SK-N-SH treated with all-trans-retinoic acid at 6 μM for 48 hours (cell line): Measurements from ENCODE around the gene ADAP2.

Experiments
- ARNTL ChIP-seq: fragments of 450-650 bp; formaldehyde crosslinking; IDR thresholded peaks from 2 replicates; pipeline ENCODE4 v1.5.0; 2020; ENCODE audit warnings: low read depth, mild to moderate bottlenecking, moderate library complexity, borderline replicate concordance
- CREB5 ChIP-seq: fragments of 250-450 bp; sonication (Bioruptor Pico); IDR thresholded peaks from 2 replicates; pipeline ENCODE4 v1.5.1; 2020; ENCODE audit warnings: low read depth, mild to moderate bottlenecking, moderate library complexity
- ESRRG ChIP-seq: fragments of 250-450 bp; sonication (Bioruptor Pico); IDR thresholded peaks from 2 replicates; pipeline ENCODE4 v1.6.1; 2021; ENCODE audit warnings: mild to moderate bottlenecking
- GLIS3 ChIP-seq: fragments of 250-450 bp; sonication (Bioruptor Pico); IDR thresholded peaks from 2 replicates; pipeline ENCODE4 v1.5.0; 2020; ENCODE audit warnings: mild to moderate bottlenecking, moderate library complexity
- PATZ1 ChIP-seq: fragments of 250-450 bp; sonication (Bioruptor Pico); IDR thresholded peaks from 2 replicates; pipeline ENCODE4 v1.8.0; 2020; ENCODE audit warnings: mild to moderate bottlenecking, moderate library complexity, borderline replicate concordance
- PPARA ChIP-seq: fragments of 250-450 bp; sonication (Bioruptor Pico); IDR thresholded peaks from 2 replicates; pipeline ENCODE4 v1.5.0; 2020; ENCODE audit warnings: mild to moderate bottlenecking, borderline replicate concordance
- SNAI2 ChIP-seq: fragments of 250-450 bp; sonication (Bioruptor Pico); IDR thresholded peaks from 2 replicates; pipeline ENCODE4 v1.5.0; 2020; ENCODE audit warnings: mild to moderate bottlenecking, moderate library complexity
- TCF4 ChIP-seq: fragments of 250-450 bp; sonication (Bioruptor Pico); IDR thresholded peaks from 2 replicates; pipeline ENCODE4 v1.8.0; 2021; ENCODE audit warnings: mild to moderate bottlenecking, moderate library complexity, borderline replicate concordance
- ZFP3 ChIP-seq: fragments of 250-450 bp; sonication (Bioruptor Pico); IDR thresholded peaks from 2 replicates; pipeline ENCODE4 v1.5.0; 2020; ENCODE audit warnings: mild to moderate bottlenecking, moderate library complexity
- ZFP30 ChIP-seq: fragments of 450-650 bp; formaldehyde crosslinking; IDR thresholded peaks from 2 replicates; pipeline ENCODE4 v1.5.0; 2022; ENCODE audit warnings: mild to moderate bottlenecking, moderate library complexity
- ZNF565 ChIP-seq: fragments of 450-650 bp; formaldehyde crosslinking; conservative IDR thresholded peaks from 2 replicates; pipeline ENCODE4 v1.5.0; 2020; ENCODE audit warnings: low read depth, mild to moderate bottlenecking, moderate library complexity
- ZNF70 ChIP-seq: fragments of 450-650 bp; formaldehyde crosslinking; IDR thresholded peaks from 2 replicates; pipeline ENCODE4 v1.5.0; 2020; ENCODE audit warnings: mild to moderate bottlenecking, moderate library complexity
- ZNF8 ChIP-seq: fragments of 450-650 bp; formaldehyde crosslinking; IDR thresholded peaks from 2 replicates; pipeline ENCODE4 v1.5.0; 2020; ENCODE audit warnings: mild to moderate bottlenecking, moderate library complexity

DNA sequence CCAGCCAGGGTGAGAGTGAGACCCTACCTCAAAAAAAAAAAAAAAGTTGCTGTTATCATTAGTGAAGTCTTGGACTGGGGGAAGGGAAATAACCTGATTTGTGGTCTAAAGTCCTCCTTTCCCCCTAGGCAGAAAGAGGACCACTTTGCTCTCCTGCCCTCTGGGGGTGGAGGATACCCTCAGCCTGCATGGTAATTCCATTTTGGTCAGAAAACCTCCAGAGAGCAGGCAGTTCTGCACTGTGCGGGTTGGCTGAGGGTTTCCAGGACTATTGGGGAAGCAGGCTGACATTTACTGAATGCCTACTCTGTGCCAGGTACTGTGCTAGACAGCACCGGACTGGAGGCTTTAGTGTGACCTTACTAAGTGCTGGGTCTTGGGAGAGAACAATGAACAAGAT lies 2.6 kb downstream of the ADAP2 start:
- TF ChIP-seq ZNF565 (no peak), PPARA (no peak), ZNF8 (CRISPR knock-in tag) (no peak), ESRRG (CRISPR knock-in tag) (no peak), PATZ1 (CRISPR knock-in tag) (no peak), ZFP30 (CRISPR knock-in tag) (no peak), ZNF70 (CRISPR knock-in tag) (no peak), ZFP3 (CRISPR knock-in tag) (no peak), SNAI2 (CRISPR knock-in tag) (no peak), TCF4 (CRISPR knock-in tag) (no peak), CREB5 (no peak), GLIS3 (CRISPR knock-in tag) (no peak), ARNTL (no peak)
